Left ventricle myocardium inferior (tissue), 1 donor: Measurements from ENCODE around the gene NRG2. TPM values are rescaled to one million over a fixed set of nuclear protein-coding genes. Genes with fewer than 3 reads are reported as not detected.
A peak's percentile ranks its signal among the peaks of the same experiment; 100 is the strongest.

Experiments
- DNase-seq: peaks from one replicate; pipeline ENCODE4 v3.0.0-alpha.2; 2020
- H3K27ac ChIP-seq: fragments of 200-600 bp; replicated peaks from 2 replicates; pipeline ENCODE4 v1.8.0; 2021
- H3K27me3 ChIP-seq: fragments of 200-600 bp; 2 replicates; pipeline ENCODE4 v1.8.0; 2021; ENCODE audit warnings: low read depth
- H3K36me3 ChIP-seq: fragments of 200-600 bp; 2 replicates; pipeline ENCODE4 v1.8.0; 2021
- H3K4me1 ChIP-seq: fragments of 200-600 bp; 2 replicates; pipeline ENCODE4 v1.8.0; 2021
- H3K4me3 ChIP-seq: fragments of 200-600 bp; 2 replicates; pipeline ENCODE4 v1.8.0; 2021; ENCODE audit warnings: mild to moderate bottlenecking, moderate library complexity
- H3K9me3 ChIP-seq: fragments of 200-600 bp; replicated peaks from 2 replicates; pipeline ENCODE4 v1.8.0; 2021
- CTCF ChIP-seq: fragments of 200-600 bp; IDR thresholded peaks from 2 replicates; pipeline ENCODE4 v1.8.0; 2021; ENCODE audit warnings: antibody characterized with exemption, mild to moderate bottlenecking, borderline replicate concordance
- intact Hi-C: fragments of 100-400 bp; cut with micrococcal nuclease; formaldehyde crosslinking; loops from one replicate; pipeline ENCODE4 v1.11.0; 2022
- total RNA-seq: library from RNA; stranded (reverse); fragmentation: NEBNext Ultra II Directional; extraction: Animal tissue kit (Norgen Biotek cat#: 25700); gene quantifications from one replicate; pipeline ENCODE4 v1.2.1, GENCODE V29; 2021
- donor health status: DM: no; HTN: yes; CAD: no; lungs with severe emphysema.

The NRG2 gene
- total RNA-seq, 1 donor from 2014 or later, result 3.1 TPM

GRCh38 chr5:139852696-139853095 is 190.4 kb downstream of the NRG2 start:
- no peak for TF ChIP-seq CTCF
- Histone ChIP-seq H3K9me3 (no peaks in the 10 kb centered on the region), H3K4me1 (peaks cover 16% of the 10 kb centered on the region), H3K27ac (no peak overlapping the region), H3K27me3 (no peaks in the 10 kb centered on the region), H3K4me3 (no peak overlapping the region), H3K36me3 (peaks cover 4% of the 10 kb centered on the region)
- no peak for DNase-seq
- intact Hi-C loops, result no loop called here

GRCh38 chr5:139851558-139851957 is 191.5 kb downstream of the NRG2 start:
- DNase-seq, result no peak
- H3K4me3 ChIP-seq, result no peak overlapping the region
- no peak overlapping the region for H3K27ac ChIP-seq
- no peaks in the 10 kb centered on the region for H3K27me3 ChIP-seq
- intact Hi-C loops, result no loop called here
- no peak for TF ChIP-seq CTCF
- H3K36me3 ChIP-seq, result peaks cover 4% of the 10 kb centered on the region
- no peaks in the 10 kb centered on the region for H3K9me3 ChIP-seq
- H3K4me1 ChIP-seq, result peaks cover 28% of the 10 kb centered on the region

- no peak for TF ChIP-seq CTCF
- Histone ChIP-seq H3K27me3 (no peaks in the 10 kb centered on the region), H3K36me3 (peaks cover 4% of the 10 kb centered on the region), H3K9me3 (no peaks in the 10 kb centered on the region), H3K4me1 (peaks cover 33% of the 10 kb centered on the region), H3K27ac (no peak overlapping the region), H3K4me3 (no peak overlapping the region)
- intact Hi-C loops, result no loop called here
- DNase-seq, result no peak
Observed at GRCh38 chr5:139850423-139851016, 192.6 kb downstream of the NRG2 start.

- Histone ChIP-seq H3K9me3 (no peaks in the 10 kb centered on the region), H3K4me1 (peaks cover 33% of the 10 kb centered on the region), H3K36me3 (peaks cover 4% of the 10 kb centered on the region), H3K27ac (peak overlapping the region; percentile 30), H3K27me3 (no peaks in the 10 kb centered on the region), H3K4me3 (no peak overlapping the region)
- TF ChIP-seq CTCF, result no peak
- no peak for DNase-seq
- intact Hi-C loops, result loop anchor here (10.0 kb wide), 1 partner anchor 55 kb away; the partner anchor contains the start of gene PSD2
Observed at GRCh38 chr5:139849942-139850341, 193.2 kb downstream of the NRG2 start.

GRCh38 chr5:139849501-139849900 is 193.6 kb downstream of the NRG2 start:
- Histone ChIP-seq H3K27me3 (peaks cover 3% of the 10 kb centered on the region), H3K27ac (peak overlapping the region; percentile 30), H3K4me3 (no peak overlapping the region), H3K4me1 (peaks cover 34% of the 10 kb centered on the region), H3K9me3 (no peaks in the 10 kb centered on the region), H3K36me3 (peaks cover 4% of the 10 kb centered on the region)
- TF ChIP-seq CTCF, result no peak
- no peak for DNase-seq
- intact Hi-C loops, result loop anchor here (10.0 kb wide), 1 partner anchor 55 kb away; the partner anchor contains the start of gene PSD2
